ENCODE results near the gene POU6F1.

POU6F1 gene

GRCh38 chr12:51172515-51173431 is 45.1 kb downstream of the POU6F1 start, which contains the start of gene TFCP2:
Gene TFCP2, minus strand, starts transcription at chr12:51173135. Its CDS starts 713 bp downstream, at chr12:51172422.
- TF ChIP-seq CTCF (IDR thresholded peaks at IDR 0.05; ENCODE audit: low read depth, low read length, missing control alignments) = no peak
- DNase-seq (ENCODE audit: extremely low read depth, low read depth) = peak; percentile 88
- peak within 1 kb of the TSS; percentile 78 for H3K4me3 ChIP-seq (replicated peaks; ENCODE audit: low read depth, low read length)

- DNase-seq (ENCODE audit: extremely low read depth, low read depth) = no peak
- TF ChIP-seq CTCF (IDR thresholded peaks at IDR 0.05; ENCODE audit: low read depth, low read length, missing control alignments) = no peak
- H3K4me3 ChIP-seq (replicated peaks; ENCODE audit: low read depth, low read length) = peak overlapping the region; percentile 78
Observed at GRCh38 chr12:51171884-51172514, 45.9 kb downstream of the POU6F1 start.

GRCh38 chr12:51163795-51164194 is 54.1 kb downstream of the POU6F1 start:
- H3K4me3 ChIP-seq (replicated peaks; ENCODE audit: low read depth, low read length) = no peak overlapping the region
- no peak for DNase-seq (ENCODE audit: extremely low read depth, low read depth)
- TF ChIP-seq CTCF (IDR thresholded peaks at IDR 0.05; ENCODE audit: low read depth, low read length, missing control alignments) = no peak

GRCh38 chr12:51162217-51162616 is 55.6 kb downstream of the POU6F1 start:
- no peak for TF ChIP-seq CTCF (IDR thresholded peaks at IDR 0.05; ENCODE audit: low read depth, low read length, missing control alignments)
- no peak for DNase-seq (ENCODE audit: extremely low read depth, low read depth)
- no peak overlapping the region for H3K4me3 ChIP-seq (replicated peaks; ENCODE audit: low read depth, low read length)

- TF ChIP-seq CTCF (IDR thresholded peaks at IDR 0.05; ENCODE audit: low read depth, low read length, missing control alignments) = no peak
- no peak overlapping the region for H3K4me3 ChIP-seq (replicated peaks; ENCODE audit: low read depth, low read length)
- no peak for DNase-seq (ENCODE audit: extremely low read depth, low read depth)
Observed at GRCh38 chr12:51160814-51161459, 56.9 kb downstream of the POU6F1 start.

- no peak for TF ChIP-seq CTCF (IDR thresholded peaks at IDR 0.05; ENCODE audit: low read depth, low read length, missing control alignments)
- no peak for DNase-seq (ENCODE audit: extremely low read depth, low read depth)
- no peak overlapping the region for H3K4me3 ChIP-seq (replicated peaks; ENCODE audit: low read depth, low read length)
Observed at GRCh38 chr12:51156245-51156765, 61.6 kb downstream of the POU6F1 start.

All from HFF-Myc (cell line).